A673 (cell line): ENCODE results near the gene AMOT. TPM values are rescaled to one million over a fixed set of nuclear protein-coding genes. Genes with fewer than 3 reads are reported as not detected.

Experiments used
- Bru-seq: library from RNA; stranded (reverse); fragments of 400-500 nt; gene quantifications from one replicate; lab custom pipeline; 2021; lab: Mats Ljungman, UMichigan
- BruChase-seq, 2 experiments: library from RNA; stranded (reverse); fragments of 400-500 nt; gene quantifications; one replicate each; lab custom pipeline; 2021; lab: Mats Ljungman, UMichigan
- BruUV-seq: library from RNA; stranded (reverse); fragments of 400-500 nt; replicated peaks from 2 replicates; lab custom pipeline; 2021; lab: Mats Ljungman, UMichigan
- CTCF ChIA-PET: fragments of 300-600 bp; sonication (Branson Sonifier 250); formaldehyde crosslinking; loops from one replicate; lab custom pipeline; 2022; ENCODE audit warnings: antibody characterized with exemption; lab: Charles Lee
- POLR2A ChIA-PET: fragments of 300-600 bp; sonication (Branson Sonifier 250); formaldehyde crosslinking; loops from one replicate; lab custom pipeline; 2022; ENCODE audit warnings: antibody characterized with exemption; ENCODE audit not compliant: low non-redundant PET; lab: Charles Lee
- DNase-seq: peaks from one replicate; pipeline ENCODE4 v3.0.0-alpha.2; 2015; ENCODE audit warnings: low spot score
- H3K27ac ChIP-seq: fragments of 200-600 bp; sonication (generic); 2 replicates; pipeline ENCODE4 v1.5.1; 2016; ENCODE audit warnings: mixed run types, low read depth, mild to moderate bottlenecking, mixed read lengths, antibody characterized with exemption, low read length; ENCODE audit not compliant: poor library complexity, severe bottlenecking
- H3K27me3 ChIP-seq: fragments of 200-600 bp; sonication (generic); replicated peaks from 2 replicates; pipeline ENCODE4 v1.6.1; 2017; ENCODE audit warnings: mixed run types, low read depth, mild to moderate bottlenecking, mixed read lengths, antibody characterized with exemption, low read length; ENCODE audit not compliant: insufficient read depth, poor library complexity
- H3K36me3 ChIP-seq: fragments of 200-600 bp; sonication (generic); 2 replicates; pipeline ENCODE4 v1.6.1; 2016; ENCODE audit warnings: mixed run types, mild to moderate bottlenecking, mixed read lengths, antibody characterized with exemption, low read length; ENCODE audit not compliant: insufficient read depth, poor library complexity, severe bottlenecking
- H3K4me1 ChIP-seq: fragments of 200-600 bp; sonication (generic); 2 replicates; pipeline ENCODE4 v1.6.1; 2017; ENCODE audit warnings: mixed run types, mild to moderate bottlenecking, mixed read lengths, antibody characterized with exemption, low read length; ENCODE audit not compliant: insufficient read depth, poor library complexity, severe bottlenecking
- H3K4me3 ChIP-seq: fragments of 200-600 bp; sonication (generic); 2 replicates; pipeline ENCODE4 v1.5.1; 2016; ENCODE audit warnings: low read depth, mixed run types, mild to moderate bottlenecking, mixed read lengths, low read length; ENCODE audit not compliant: poor library complexity, severe bottlenecking
- H3K9me3 ChIP-seq: fragments of 200-600 bp; sonication (generic); 2 replicates; pipeline ENCODE4 v1.6.1; 2016; ENCODE audit warnings: mixed run types, low read depth, mild to moderate bottlenecking, mixed read lengths, antibody characterized with exemption, low read length; ENCODE audit not compliant: poor library complexity, severe bottlenecking
- EZH2 ChIP-seq: fragments of 200-600 bp; sonication (generic); IDR thresholded peaks from 2 replicates; pipeline ENCODE4 v1.6.1; 2017; ENCODE audit warnings: borderline replicate concordance, low read depth, mild to moderate bottlenecking, mixed read lengths, antibody characterized with exemption, low read length; ENCODE audit not compliant: poor library complexity, severe bottlenecking
- intact Hi-C: fragments of 100-400 bp; cut with micrococcal nuclease; formaldehyde crosslinking; loops from one replicate; pipeline ENCODE4 v1.10.0; 2022; ENCODE audit not compliant: unreplicated experiment
- long read RNA-seq: library from polyadenylated mRNA; stranded (forward); transcript quantifications from one replicate; pipeline ENCODE4 v2.0.0, GENCODE V29; 2022
- total RNA-seq: library from RNA; stranded (reverse); gene quantifications from 2 replicates; pipeline ENCODE4 v1.2.3, GENCODE V29; 2021
- TF ChIP-seq, protein P1 (sequence below): fragments of 300-800, 200-600 bp; sonication (generic); conservative IDR thresholded peaks from 2 replicates; pipeline ENCODE4 v1.5.1; 2017; ENCODE audit warnings: low read depth, mild to moderate bottlenecking, antibody characterized with exemption, low read length, moderate library complexity, mixed read lengths

AMOT gene, protein sequence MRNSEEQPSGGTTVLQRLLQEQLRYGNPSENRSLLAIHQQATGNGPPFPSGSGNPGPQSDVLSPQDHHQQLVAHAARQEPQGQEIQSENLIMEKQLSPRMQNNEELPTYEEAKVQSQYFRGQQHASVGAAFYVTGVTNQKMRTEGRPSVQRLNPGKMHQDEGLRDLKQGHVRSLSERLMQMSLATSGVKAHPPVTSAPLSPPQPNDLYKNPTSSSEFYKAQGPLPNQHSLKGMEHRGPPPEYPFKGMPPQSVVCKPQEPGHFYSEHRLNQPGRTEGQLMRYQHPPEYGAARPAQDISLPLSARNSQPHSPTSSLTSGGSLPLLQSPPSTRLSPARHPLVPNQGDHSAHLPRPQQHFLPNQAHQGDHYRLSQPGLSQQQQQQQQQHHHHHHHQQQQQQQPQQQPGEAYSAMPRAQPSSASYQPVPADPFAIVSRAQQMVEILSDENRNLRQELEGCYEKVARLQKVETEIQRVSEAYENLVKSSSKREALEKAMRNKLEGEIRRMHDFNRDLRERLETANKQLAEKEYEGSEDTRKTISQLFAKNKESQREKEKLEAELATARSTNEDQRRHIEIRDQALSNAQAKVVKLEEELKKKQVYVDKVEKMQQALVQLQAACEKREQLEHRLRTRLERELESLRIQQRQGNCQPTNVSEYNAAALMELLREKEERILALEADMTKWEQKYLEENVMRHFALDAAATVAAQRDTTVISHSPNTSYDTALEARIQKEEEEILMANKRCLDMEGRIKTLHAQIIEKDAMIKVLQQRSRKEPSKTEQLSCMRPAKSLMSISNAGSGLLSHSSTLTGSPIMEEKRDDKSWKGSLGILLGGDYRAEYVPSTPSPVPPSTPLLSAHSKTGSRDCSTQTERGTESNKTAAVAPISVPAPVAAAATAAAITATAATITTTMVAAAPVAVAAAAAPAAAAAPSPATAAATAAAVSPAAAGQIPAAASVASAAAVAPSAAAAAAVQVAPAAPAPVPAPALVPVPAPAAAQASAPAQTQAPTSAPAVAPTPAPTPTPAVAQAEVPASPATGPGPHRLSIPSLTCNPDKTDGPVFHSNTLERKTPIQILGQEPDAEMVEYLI
- total RNA-seq = 2.1 and 2.6 TPM in 2 replicates
- percentile 33 among the genes with signal in this experiment for Bru-seq, nascent RNA
- BruChase-seq, experiment 1, labeled RNA remaining after a 2-hour chase = percentile 36 among the genes with signal in this experiment
- percentile 40 among the genes with signal in this experiment for BruChase-seq, experiment 2, labeled RNA remaining after a 6-hour chase
- long read RNA-seq = 0 reads

- H3K9me3 ChIP-seq = no peaks in the 10 kb centered on the region
- no peaks in the 10 kb centered on the region for H3K36me3 ChIP-seq
- H3K27ac ChIP-seq = no peak within 1 kb of the TSS
- H3K4me1 ChIP-seq = no peaks in the 10 kb centered on the region
- peak within 1 kb of the TSS; percentile 45 for H3K4me3 ChIP-seq
- TF ChIP-seq, protein P1, sequence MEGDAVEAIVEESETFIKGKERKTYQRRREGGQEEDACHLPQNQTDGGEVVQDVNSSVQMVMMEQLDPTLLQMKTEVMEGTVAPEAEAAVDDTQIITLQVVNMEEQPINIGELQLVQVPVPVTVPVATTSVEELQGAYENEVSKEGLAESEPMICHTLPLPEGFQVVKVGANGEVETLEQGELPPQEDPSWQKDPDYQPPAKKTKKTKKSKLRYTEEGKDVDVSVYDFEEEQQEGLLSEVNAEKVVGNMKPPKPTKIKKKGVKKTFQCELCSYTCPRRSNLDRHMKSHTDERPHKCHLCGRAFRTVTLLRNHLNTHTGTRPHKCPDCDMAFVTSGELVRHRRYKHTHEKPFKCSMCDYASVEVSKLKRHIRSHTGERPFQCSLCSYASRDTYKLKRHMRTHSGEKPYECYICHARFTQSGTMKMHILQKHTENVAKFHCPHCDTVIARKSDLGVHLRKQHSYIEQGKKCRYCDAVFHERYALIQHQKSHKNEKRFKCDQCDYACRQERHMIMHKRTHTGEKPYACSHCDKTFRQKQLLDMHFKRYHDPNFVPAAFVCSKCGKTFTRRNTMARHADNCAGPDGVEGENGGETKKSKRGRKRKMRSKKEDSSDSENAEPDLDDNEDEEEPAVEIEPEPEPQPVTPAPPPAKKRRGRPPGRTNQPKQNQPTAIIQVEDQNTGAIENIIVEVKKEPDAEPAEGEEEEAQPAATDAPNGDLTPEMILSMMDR = no peak
- TF ChIP-seq EZH2 = no peak
- no peaks in the 10 kb centered on the region for H3K27me3 ChIP-seq
- intact Hi-C loops = no loop called here
- BruUV-seq = no TSS peak
- peak; percentile 72 for DNase-seq
- ChIA-PET CTCF (no interaction called here), POLR2A (no interaction called here)
Observed at GRCh38 chrX:112840382-112841113, at the start of gene AMOT. Gene AMOT (minus strand): TSS chrX:112840831. CDS start chrX:112823126, 17,705 bp downstream.

GRCh38 chrX:112889400-112889799 is 48.8 kb upstream of the AMOT start:
- ChIA-PET CTCF (no interaction called here), POLR2A (no interaction called here)
- intact Hi-C loops = no loop called here

More at GRCh38 chrX:112889400-112889799, 48.8 kb upstream of the AMOT start:
- no peaks in the 10 kb centered on the region for H3K27me3 ChIP-seq
- TF ChIP-seq, protein P1 = no peak
- no peak for TF ChIP-seq EZH2
- BruUV-seq = no TSS peak
- H3K4me1 ChIP-seq = no peaks in the 10 kb centered on the region
- H3K9me3 ChIP-seq = no peaks in the 10 kb centered on the region
- no peak overlapping the region for H3K27ac ChIP-seq
- DNase-seq = no peak
- H3K4me3 ChIP-seq = no peak overlapping the region
- H3K36me3 ChIP-seq = no peaks in the 10 kb centered on the region
